Midbrain (tissue), 1 donor: ENCODE measurements around the gene NCK2.

ENCODE experiments used
- DNase-seq: peaks from one replicate; lab custom pipeline; 2025; lab: John Stamatoyannopoulos, UW

Gene NCK2

DNA sequence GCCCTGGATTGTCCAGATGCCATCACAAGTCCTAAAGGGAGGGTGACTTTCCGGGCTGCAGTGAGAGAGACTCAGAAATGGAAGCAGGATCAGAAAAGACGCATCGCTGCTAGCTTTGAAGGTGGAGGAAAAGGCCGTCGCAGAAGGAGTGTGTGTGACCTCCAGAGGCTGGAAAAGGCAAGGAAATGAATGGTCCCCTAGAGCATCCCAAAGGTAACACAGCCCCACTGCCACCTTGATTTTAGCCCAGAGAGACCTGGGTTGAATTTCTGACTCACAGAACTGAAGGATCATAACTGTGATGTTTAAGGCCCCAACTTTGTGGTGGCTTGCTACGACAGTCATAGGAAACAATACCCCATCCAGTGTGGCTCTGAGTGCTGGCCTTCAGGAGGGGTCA lies 8.6 kb upstream of the NCK2 start:
- DNase-seq = no peak

DNA sequence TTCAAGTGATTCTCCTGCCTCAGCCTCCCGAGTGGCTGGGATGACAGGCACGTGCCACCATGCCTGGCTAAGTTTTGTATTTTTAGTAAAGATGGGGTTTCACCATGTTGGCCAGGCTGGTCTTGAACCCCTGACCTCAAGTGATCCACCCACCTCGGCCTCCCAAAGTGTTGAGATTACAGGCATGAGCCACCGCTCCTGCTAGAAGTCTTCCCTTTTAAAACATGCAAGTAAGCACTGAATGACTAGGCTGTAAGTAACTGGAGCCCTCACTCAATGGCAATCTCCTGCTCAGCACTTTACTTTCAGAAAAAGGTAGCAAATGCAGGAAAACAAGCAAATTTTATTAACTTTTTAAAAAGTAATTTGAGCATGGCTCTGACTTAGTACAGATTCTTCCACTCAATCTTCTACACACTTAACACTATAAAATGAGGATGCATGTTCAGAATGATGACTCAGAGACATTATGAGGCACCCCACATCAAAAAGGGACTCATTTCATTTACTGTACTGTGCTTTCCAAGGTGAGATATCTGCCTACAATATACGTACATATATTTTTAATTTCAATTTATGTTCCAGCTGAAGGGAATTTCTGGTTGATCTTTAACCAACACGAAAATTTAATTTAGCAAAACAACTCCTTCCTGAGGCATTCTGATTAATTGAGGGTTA lies 6.6 kb upstream of the NCK2 start:
- DNase-seq = no peak

DNA sequence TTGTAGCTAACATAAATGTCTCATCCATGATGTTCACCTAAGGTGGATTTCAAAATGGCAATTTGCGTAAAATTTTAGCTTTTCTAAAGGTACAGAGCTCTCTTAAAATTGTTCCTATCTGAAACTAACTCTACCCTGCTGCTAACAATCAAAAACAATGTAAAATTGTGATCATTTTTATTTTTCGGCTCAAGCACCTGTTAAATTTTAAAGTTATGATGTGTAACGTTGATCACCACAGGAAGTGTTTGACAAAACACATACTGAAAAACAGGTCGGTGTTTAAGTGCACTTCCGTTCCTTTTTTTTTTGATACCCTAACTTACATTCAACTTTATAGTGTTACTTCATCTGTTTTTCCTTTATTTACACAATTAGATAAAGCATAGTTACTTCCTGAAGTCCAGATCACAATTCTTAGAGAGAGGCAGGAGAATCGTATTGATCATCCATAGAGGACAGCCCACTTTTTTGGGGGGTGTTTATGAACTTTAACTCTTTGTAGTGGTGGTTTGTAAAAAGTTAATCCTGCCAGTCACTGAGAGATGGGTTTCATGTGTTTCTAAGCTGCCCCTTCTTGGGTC lies 6.0 kb upstream of the NCK2 start:
- no peak for DNase-seq

DNA sequence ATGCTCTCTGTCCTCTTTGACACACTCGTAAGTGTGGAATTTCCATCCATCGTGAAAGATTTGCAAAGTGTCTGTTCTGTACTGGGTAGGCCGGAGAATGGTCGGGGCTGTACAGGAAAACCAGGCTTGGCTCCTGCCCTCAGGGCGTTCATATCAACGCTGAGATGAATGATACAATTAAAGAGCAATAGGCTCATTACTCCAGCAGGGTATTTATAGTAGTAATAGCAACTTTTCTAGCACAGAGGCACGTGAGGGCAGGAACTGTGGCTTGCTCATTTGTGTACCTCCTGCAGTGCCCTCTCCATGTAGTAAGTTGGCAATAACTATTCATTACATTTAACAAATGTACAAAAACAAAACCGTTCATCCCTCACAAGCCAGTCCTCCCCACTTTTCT lies 5.3 kb upstream of the NCK2 start:
- no peak for DNase-seq

DNA sequence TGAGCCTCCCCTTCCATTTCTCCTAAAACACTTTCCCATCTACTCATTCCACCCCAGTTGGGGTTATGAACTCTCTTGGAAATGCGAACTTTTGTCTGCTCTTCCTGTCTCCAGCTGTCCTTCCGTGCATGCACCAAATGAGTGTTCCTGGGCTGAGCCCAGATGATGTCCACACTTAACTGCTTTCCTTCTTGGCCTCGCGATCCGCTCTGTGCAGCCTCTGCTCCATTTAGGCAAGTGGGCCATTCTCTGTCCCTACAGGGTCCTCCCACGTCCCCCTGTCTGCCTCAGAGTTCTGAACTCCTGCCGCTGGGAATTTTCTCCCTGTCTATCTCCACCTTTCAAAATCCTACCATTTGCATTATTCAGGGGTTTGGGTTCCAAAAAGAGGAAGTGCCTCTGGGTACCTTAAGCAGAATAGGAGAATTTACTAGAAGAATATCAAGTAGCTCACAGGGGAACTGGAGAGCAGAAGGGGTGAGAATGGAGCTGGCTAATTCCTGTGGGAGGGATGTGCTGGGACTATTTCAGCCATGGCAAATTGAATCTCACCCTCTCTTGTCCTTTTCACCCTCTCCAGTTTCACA lies 4.7 kb upstream of the NCK2 start:
- DNase-seq = no peak

DNA sequence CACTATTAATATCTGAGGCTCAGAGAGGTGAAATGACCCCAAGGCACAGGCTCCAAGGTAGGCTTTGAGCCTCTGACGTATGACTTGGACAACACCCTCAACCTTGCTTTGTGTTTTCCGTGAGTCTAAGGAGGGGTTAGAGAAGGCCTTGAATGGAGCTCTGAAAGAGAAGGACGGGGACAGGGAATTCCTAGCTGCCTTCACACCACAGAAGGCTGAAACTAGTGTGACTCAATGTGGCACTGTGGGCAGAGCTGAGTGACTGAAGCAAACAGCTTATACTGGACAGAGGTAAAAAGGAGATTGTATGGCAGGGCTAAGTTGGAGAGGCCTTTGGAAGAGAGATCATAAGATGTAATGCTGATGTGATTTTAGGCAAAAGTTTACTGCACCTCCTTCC lies 3.5 kb upstream of the NCK2 start:
- no peak for DNase-seq

DNA sequence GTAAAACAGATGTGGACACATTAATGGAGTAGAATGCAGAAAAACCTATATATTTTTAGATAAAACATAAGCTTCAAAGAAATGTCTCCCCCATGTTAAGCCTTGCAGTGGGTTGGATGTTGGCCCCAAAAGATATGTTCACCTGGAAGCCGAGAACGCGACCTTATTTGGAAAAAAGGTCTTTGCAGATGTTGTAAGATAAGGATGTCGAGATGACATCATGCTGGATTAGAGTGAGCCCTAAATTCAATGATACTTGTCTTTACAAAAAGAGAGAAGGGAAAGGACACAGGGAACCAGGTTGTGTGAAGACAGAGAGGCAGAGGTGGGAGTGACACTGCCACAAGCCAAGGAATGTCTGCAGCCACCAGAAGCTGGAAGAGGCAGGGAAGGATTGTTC lies 3.1 kb upstream of the NCK2 start:
- DNase-seq = no peak

DNA sequence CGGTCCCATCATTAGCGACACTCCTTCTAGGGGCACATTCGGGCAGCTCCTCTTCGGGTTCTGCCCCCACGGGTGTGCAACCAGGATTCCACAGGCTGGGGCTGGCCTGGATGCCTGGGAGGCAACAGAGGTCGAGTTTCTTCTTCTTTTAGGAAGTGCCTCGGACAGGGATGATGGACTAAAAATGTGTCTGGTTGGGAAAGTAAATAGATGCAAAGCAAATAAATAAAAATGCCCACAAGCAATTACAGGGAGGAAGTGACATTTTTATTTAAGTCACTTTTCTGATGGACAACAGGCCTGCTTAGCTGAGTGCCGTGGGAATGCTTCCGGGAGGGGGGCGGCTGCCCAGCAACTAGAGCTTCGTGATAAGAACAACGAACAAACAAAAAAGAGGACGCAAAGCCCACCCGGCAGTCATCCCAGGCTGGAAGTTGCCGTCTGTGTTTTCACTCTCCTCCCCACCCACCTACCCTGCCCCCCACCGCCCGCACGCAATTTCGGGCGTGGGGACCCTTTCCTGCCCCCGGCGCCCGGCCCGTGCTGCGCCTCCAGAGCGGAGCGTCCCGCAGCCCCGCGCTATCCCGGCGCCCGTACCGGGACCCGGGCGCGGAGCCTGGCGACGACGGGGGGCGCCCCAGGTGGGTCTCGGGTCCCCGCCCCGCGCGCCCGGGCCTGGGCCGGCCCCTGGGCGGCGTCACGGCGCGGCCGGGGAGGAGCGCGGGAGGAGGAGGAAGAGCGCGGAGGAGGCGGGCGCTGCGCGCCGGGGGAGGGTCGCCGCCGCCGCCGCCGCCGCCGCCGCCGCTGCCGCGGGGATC lies 412 bp upstream of the NCK2 start:
- peak; percentile 52 for DNase-seq

DNA sequence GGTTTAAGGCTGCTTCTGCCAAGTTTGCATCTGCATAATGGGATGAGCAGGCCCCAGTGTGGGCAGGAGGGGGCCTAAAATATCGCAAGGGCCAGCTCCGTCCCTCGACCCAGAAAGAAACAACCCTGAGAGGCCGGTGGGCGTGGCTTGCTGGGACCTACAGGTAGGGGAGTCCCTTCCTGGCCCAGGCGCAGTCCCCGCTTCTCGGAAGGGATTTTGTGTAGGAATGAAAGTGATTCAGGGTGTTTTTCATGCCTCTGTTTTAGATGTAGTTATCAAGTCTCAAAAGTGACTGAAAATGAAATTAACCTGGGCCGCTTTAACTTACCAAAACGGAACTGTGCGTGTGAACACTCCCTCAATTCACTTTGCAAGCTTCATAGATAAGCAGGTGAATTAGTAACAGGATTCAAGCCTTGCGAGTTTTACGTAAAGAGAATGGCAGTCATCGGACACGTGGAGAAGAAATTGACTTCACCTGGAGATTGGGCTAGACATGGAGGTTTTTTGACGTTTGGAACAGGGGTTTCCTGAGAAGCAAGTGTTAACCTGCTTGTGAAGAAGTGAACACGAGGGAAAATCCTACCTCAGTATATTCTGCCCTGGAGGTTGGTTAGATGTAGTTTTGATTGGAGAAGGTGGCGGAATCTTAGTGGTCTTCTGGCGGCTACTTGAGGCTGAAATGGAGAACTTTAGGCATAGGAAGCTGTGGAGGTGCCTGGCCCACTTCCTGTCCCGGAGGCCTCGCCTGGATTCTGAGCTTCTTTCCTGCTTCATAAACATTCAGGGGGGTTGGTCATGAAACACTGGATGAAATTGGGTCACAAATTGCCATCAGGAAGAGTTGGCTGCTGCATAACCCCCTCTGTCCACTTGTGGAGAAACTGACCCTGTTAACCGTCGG lies 1.7 kb downstream of the NCK2 start:
- no peak for DNase-seq

DNA sequence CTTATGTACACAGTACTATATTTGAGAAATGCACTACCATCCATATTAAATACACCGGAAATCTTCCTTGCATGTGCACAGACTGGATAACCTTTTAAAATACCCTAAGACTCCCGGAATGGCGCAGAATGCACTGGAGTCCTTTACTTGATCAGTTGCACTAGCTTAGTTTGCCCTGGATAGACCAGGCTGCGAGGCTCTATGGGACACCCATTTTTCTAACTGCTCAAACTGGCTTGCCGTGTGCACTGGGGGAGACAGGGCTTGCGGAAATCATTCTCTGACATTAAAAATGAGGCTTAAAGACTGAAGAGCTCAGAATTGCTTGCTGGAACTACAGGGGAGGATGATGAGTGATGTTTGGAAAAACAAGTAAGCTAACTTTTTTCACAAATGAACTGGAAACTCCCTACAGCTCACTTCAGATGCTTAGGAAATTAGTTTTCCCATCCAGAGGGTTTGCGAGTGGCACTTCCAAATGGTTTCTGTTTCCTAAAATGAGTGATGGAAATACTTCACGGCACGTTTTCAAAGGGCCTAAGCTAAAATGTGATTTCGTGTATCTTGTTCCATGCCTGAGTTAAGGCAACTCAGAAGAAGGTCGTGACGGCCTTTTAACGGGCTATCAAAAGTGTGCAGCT lies 2.7 kb downstream of the NCK2 start:
- no peak for DNase-seq

DNA sequence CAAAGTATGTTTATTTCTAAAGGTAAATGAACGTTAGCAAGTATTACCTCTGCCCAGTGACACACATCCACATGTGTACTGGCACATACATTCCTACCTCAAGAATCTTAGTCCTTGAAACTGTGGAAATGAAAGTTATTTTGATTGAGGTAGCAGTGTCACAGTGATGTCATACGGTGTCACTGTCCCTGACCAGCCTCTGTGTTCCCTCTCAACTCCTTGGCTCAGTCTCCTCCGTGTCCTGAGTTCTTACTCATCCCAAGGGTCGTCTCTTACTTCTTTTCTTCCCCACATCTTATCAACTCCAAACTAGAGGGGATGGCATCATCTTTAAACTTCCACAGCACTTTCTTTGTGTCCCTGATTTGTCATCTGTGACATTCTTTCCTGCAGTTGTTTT lies 3.3 kb downstream of the NCK2 start:
- DNase-seq = no peak

DNA sequence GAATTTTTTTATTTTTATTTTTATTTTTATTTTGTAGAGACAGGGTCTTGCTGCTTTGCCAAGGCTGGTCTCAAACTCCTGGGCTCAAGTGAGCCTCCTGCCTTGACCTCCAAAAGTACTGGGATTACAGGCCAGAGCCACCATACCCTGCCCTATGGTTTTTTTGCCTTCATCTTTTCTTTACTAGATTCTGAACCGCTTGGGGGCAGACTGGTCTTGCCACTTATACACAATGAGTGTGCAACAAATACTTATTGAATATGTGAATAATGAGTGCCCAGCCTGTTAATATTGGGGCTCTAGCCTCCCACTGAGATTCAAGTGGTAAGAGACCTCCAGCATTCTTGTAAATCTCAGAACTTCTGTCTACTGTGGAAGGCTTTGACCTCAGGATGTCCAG lies 3.9 kb downstream of the NCK2 start:
- no peak for DNase-seq

DNA sequence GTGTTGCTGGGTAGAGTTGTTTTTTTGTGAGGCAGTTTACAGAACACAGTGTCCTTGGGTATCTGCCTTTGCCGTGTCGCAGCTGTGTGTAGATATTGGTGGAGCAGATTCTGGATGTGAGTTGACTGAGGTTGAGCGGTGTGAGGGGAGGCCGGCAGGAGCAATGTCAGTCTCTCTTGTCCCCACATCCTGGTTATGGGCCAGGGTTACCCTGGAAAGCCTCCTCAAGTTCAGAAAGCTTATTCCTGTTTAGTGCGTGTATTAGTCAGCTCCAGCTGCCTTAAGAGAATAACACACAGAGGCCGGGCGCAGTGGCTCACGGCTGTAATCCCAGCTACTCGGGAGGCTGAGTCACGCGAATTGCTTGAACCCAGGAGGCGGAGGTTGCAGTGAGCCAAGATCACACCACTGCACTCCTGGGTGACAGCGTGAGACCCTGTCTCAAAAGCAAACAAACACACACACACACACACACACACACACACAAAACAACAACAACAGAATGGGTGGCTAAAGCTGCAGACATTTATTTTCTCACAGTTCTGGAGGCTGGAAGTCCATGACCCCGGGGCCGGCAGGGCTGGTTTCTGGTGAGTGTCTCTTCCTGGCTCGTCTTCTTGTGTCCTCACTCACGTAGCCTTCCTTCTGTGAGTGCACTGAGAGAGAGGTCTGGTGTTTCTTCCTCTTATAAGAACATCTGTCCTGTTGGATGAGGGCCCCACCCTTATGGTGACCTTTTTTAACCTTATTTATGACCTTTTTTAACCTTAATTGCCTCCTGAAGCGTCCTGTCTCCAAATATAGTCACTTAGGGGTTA lies 5.1 kb downstream of the NCK2 start:
- DNase-seq = no peak

DNA sequence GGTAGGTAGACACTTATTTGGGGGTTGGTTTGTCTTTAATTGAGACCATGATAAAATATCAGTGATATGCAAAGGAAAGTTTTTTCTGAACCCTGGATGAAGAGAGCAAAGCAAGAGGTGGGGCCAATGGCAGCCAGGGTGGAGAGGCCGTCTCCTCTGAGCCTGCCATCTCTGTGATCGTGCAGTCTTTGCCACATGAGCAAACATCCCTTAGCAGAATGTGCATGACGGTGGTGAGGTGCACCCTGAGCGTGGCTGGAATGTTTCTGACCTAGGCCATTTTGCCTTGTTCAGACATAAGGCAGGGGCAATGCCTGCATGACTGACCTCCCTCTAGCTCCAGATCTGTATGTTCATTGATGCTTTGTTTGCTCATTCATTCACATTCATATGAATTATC lies 6.0 kb downstream of the NCK2 start:
- no peak for DNase-seq

DNA sequence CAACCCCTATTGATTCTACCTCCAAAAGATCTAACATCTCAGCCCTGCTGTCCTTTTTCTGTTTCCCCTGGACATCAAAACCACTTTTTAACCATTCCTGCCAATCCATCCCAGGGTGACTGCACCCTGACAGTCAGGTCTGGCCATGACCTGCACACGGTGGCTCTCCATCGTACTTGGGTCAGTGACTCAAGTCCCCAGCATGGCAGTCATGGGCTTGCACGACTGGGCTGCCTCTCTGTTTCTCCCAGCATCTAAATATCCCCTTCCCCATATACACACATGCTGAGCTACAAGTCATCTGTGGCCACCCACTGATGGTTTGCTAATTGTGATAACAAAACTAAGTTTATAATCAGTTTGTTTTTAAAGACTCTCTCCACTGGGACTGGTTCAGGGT lies 6.6 kb downstream of the NCK2 start:
- DNase-seq = no peak

DNA sequence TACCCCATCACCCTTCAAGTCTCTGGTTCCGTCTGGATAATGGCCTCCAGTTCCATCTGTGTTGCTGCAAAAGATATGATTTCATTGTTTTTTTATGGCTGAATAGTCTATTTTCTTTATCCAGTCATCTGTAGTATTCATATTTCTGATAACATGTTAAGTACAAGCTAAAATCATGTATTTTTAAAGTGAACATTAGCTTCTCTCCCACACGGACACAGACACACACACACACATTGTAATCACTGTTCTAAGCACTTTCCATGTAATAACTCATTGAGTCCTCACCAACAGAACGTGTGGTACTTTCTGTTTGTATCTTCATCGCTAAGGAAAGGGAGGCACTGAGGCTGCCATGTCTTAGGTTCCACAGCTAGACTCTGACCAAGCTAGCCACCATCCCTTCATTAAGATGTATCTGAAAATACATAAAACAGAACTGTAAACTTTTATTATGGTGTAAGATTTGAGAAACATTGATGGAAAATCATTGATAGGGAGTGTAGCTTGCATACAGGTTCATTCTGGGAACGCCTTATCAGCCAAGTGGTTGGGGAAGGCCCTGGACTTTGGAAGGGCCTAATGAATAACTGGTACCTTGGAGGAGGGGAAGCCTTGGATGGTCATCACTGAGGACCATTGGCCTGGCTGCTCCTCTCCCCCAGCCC lies 8.1 kb downstream of the NCK2 start:
- DNase-seq = no peak

DNA sequence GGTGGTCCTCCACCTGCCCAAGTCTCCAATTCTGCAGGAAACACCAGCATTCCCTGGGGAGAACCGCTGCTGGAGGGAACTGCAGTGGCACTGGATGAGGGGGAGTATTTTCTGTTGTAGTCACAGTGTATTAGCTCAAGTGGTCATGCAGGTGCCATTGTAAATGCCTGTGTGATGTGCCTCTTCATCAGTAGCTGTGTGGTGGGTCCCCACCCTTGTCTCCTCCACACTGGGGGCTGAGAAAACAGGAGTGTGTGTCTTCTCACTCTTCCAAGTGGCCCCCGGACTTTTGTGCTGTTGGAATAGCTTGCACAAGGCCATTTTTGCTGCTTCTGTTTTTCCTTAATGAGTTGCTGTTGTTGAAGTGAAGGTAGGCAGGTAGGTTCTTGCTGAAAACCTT lies 8.7 kb downstream of the NCK2 start:
- no peak for DNase-seq

DNA sequence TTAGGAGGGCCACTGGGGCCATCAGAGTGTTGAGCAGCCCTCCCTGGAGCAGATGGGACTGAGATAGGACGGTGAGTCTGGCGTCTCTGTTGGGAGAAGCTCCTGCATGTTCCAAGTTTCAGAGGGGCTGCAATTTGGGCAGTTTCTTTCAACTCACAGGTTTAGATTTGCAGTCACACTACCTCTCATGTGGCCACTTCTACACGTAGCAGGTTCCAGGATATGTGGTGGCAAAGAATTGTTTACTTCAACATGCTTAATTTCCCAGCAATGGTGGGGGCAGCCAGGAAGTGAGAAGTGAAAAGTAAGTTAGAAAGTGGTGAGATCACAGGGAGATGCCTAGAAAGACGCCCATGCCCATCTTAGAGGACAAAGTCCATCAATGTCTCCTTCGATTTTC lies 9.3 kb downstream of the NCK2 start:
- no peak for DNase-seq

DNA sequence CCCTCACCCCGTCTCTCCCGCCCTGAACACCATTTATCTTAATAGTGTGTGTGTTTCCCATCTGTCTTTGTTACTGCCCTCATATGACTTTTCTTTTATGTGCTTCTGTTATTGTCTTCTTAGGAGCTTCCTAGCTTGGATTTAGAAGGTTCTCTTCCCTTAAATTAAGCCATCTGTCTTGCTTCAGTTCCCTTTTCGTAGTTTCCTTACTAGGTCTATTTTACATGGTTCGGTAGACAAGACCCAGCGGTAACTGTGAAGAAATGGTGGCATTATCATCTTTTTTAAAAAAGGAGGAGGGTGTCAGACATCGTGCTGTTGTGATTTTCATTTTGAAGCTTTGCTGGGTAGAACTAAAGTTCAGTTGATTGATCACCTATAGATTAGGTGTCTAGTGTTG lies 10.3 kb downstream of the NCK2 start:
- no peak for DNase-seq

DNA sequence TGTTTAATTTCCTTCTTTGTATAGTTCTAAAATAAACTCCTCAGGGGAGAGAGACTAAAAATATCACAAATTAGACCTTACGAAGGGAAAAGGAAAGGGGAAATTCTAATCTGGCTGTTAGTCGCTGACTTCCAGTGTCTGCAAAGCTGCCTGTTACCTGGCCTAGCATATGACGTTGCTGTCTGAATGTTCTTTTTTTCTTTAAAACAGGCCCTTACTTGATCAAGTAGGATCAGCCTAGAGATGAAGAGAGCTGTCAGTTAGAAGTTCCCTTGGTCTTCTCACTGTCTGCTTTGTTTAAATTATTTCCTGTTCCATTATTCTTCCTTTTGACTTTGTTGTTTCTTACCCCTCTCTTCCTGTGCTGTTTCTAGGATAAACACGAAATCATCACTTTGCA lies 11.2 kb downstream of the NCK2 start:
- DNase-seq = no peak
